Mesendoderm (in vitro differentiated cells): ENCODE data around the gene IRS2.

Experiments used
- DNase-seq: peaks from one replicate; pipeline ENCODE4 v3.0.0; 2013
- H2AK5ac ChIP-seq: 2 replicates; pipeline ENCODE4 v1.6.1; 2013; ENCODE audit warnings: low read length, inconsistent platforms
- H2BK120ac ChIP-seq: 2 replicates; pipeline ENCODE4 v1.6.1; 2013; ENCODE audit warnings: low read depth, mild to moderate bottlenecking, low read length, moderate library complexity, mixed read lengths
- H2BK15ac ChIP-seq: replicated peaks from 2 replicates; pipeline ENCODE4 v1.6.1; 2013; ENCODE audit warnings: low read depth, mild to moderate bottlenecking, moderate library complexity
- H2BK5ac ChIP-seq: 2 replicates; pipeline ENCODE4 v1.6.1; 2013; ENCODE audit warnings: low read length, inconsistent platforms
- H3K18ac ChIP-seq: 2 replicates; pipeline ENCODE4 v1.6.1; 2013; ENCODE audit warnings: mild to moderate bottlenecking, low read length, mixed read lengths
- H3K23ac ChIP-seq: one replicate; pipeline ENCODE4 v1.6.1; 2013; ENCODE audit warnings: low read length
- H3K27ac ChIP-seq: 2 replicates; pipeline ENCODE4 v1.5.1; 2013; ENCODE audit warnings: low read depth, mild to moderate bottlenecking, inconsistent platforms, low read length, moderate library complexity
- H3K27me3 ChIP-seq: 2 replicates; pipeline ENCODE4 v1.6.1; 2013; ENCODE audit warnings: low read length, control low read depth, mild to moderate bottlenecking, inconsistent platforms; ENCODE audit not compliant: insufficient read depth, poor library complexity
- H3K36me3 ChIP-seq: 2 replicates; pipeline ENCODE4 v1.6.1; 2013; ENCODE audit warnings: low read length, inconsistent platforms; ENCODE audit not compliant: control insufficient read depth, insufficient read depth
- H3K4ac ChIP-seq: one replicate; pipeline ENCODE4 v1.6.1; 2013; ENCODE audit warnings: low read depth, mild to moderate bottlenecking, low read length, moderate library complexity
- H3K4me1 ChIP-seq: 2 replicates; pipeline ENCODE4 v1.6.1; 2013; ENCODE audit warnings: low read depth, low read length, inconsistent platforms; ENCODE audit not compliant: control insufficient read depth
- H3K4me2 ChIP-seq: 2 replicates; pipeline ENCODE4 v1.6.1; 2013; ENCODE audit warnings: low read length
- H3K4me3 ChIP-seq: 2 replicates; pipeline ENCODE4 v1.5.1; 2013; ENCODE audit warnings: mild to moderate bottlenecking, low read length
- H3K56ac ChIP-seq: one replicate; pipeline ENCODE4 v1.6.1; 2013; ENCODE audit warnings: low read length
- H3K79me1 ChIP-seq: 2 replicates; pipeline ENCODE4 v1.6.1; 2013; ENCODE audit warnings: low read length, inconsistent platforms
- H3K79me2 ChIP-seq: 2 replicates; pipeline ENCODE4 v1.6.1; 2013; ENCODE audit warnings: mild to moderate bottlenecking, low read length; ENCODE audit not compliant: control insufficient read depth, insufficient read depth
- H3K9ac ChIP-seq: 2 replicates; pipeline ENCODE4 v1.6.1; 2013; ENCODE audit warnings: low read length, inconsistent platforms
- H4K5ac ChIP-seq: one replicate; pipeline ENCODE4 v1.6.1; 2013; ENCODE audit warnings: low read length
- H4K8ac ChIP-seq: one replicate; pipeline ENCODE4 v1.6.1; 2013; ENCODE audit warnings: low read depth, mild to moderate bottlenecking, control low read depth, low read length, moderate library complexity
- WGBS: extraction: QIAGEN DNeasy Blood & Tissue Kit; methylation state at CpG from one replicate; pipeline ENCODE4 v1.1.7; 2013; ENCODE audit warnings: low lambda C conversion rate, missing lambda C conversion rate; ENCODE audit not compliant: insufficient coverage; ENCODE audit errors: extremely low coverage; 5-methylcytosine and 5-hydroxymethylcytosine counted together

The IRS2 gene

DNA sequence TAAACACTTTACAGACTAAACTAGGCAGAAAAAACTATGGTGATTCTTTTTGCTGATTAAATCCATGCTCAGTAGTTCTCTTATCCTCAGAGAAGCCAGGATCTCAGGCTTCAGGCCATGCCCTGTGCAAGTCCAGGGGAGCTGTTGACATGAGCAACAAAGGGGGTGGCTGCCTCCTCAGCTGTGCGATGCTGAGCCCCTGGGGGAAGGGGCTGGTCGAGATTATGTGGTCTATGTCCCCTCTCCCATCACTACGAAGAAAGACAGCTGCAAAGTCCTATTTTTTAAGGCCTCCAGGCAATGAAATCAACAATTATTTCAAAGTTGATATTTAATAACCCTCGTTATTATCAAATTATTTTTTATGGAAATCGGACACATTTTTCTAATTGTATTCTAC is 37.0 kb downstream of the IRS2 start:
- Histone ChIP-seq H3K4me1 (peaks cover 3% of the 10 kb centered on the region), H4K5ac (no peak overlapping the region), H3K18ac (no peak overlapping the region), H2BK5ac (no peak overlapping the region), H3K79me1 (no peaks in the 10 kb centered on the region), H2BK15ac (no peak overlapping the region), H3K4me2 (no peak overlapping the region), H3K4me3 (no peak overlapping the region), H3K27ac (no peak overlapping the region), H2AK5ac (no peak overlapping the region), H2BK120ac (no peak overlapping the region), H3K23ac (no peak overlapping the region), H3K27me3 (no peaks in the 10 kb centered on the region), H3K4ac (no peak overlapping the region), H3K9ac (no peak overlapping the region), H3K79me2 (no peaks in the 10 kb centered on the region), H4K8ac (no peak overlapping the region), H3K36me3 (no peaks in the 10 kb centered on the region), H3K56ac (no peak overlapping the region)
- DNase-seq, result no peak
- WGBS, result no CpG with 5 or more reads among the region's 5 CpGs

DNA sequence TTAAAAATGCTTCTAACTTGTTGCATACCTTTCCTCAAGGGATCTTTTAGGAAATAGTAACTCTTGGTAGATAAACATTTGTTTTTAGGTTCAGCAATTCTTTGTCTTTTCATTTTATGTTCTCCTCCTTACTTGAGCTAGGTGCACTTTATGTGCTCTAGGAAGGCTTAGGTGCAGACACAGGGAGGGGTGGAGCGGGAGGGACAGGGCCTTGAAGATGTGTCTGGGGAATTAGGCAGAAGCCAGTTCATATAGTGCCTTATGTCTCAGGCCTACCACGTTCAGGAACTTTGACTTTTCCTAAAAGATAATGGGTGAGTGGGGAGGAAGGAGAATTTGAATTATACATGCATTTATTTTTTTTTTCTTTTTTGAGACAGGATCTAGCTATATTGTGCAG is 37.7 kb downstream of the IRS2 start:
- H3K4me2 ChIP-seq, result no peak overlapping the region
- no peak overlapping the region for H2BK15ac ChIP-seq
- H3K27ac ChIP-seq, result no peak overlapping the region
- no peak overlapping the region for H3K4ac ChIP-seq
- H2BK120ac ChIP-seq, result no peak overlapping the region
- peaks cover 3% of the 10 kb centered on the region for H3K4me1 ChIP-seq
- no CpG with 5 or more reads among the region's 2 CpGs for WGBS
- no peak overlapping the region for H3K56ac ChIP-seq
- H2BK5ac ChIP-seq, result no peak overlapping the region
- no peak overlapping the region for H4K5ac ChIP-seq
- H3K79me2 ChIP-seq, result no peaks in the 10 kb centered on the region
- no peaks in the 10 kb centered on the region for H3K36me3 ChIP-seq
- H3K23ac ChIP-seq, result no peak overlapping the region
- no peaks in the 10 kb centered on the region for H3K79me1 ChIP-seq
- no peak overlapping the region for H3K9ac ChIP-seq
- no peak overlapping the region for H2AK5ac ChIP-seq
- no peaks in the 10 kb centered on the region for H3K27me3 ChIP-seq
- H3K18ac ChIP-seq, result no peak overlapping the region
- no peak for DNase-seq
- H3K4me3 ChIP-seq, result no peak overlapping the region
- no peak overlapping the region for H4K8ac ChIP-seq

DNA sequence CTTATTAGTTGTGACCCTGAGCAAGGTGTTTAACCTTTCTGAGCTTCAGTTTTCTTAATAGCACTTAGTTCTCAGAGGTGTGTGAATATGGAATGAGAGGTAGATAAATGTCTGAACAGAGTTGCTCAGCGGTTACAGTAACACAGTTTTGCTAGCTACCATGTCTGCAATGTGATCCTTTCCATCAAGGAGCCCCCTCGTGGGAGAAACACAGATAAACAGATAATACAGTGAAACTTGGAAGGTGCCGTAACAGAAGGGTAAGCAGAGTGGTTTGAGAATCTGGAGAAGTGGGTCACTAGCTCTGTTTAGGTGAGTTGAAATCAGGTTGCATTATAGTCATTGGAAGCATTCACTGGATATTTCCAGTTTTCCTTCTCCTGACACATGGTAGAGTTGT is 38.9 kb downstream of the IRS2 start:
- Histone ChIP-seq H3K23ac (no peak overlapping the region), H3K27me3 (no peaks in the 10 kb centered on the region), H3K56ac (no peak overlapping the region), H4K5ac (no peak overlapping the region), H3K4me3 (no peak overlapping the region), H2BK5ac (no peak overlapping the region), H3K4ac (no peak overlapping the region), H3K4me2 (no peak overlapping the region), H3K27ac (no peak overlapping the region), H3K9ac (no peak overlapping the region), H2BK120ac (no peak overlapping the region), H3K36me3 (no peaks in the 10 kb centered on the region), H3K4me1 (peaks cover 3% of the 10 kb centered on the region), H3K79me1 (no peaks in the 10 kb centered on the region), H3K18ac (no peak overlapping the region), H4K8ac (no peak overlapping the region), H3K79me2 (no peaks in the 10 kb centered on the region), H2BK15ac (no peak overlapping the region), H2AK5ac (no peak overlapping the region)
- DNase-seq, result no peak
- WGBS, result no CpG with 5 or more reads among the region's 3 CpGs

DNA sequence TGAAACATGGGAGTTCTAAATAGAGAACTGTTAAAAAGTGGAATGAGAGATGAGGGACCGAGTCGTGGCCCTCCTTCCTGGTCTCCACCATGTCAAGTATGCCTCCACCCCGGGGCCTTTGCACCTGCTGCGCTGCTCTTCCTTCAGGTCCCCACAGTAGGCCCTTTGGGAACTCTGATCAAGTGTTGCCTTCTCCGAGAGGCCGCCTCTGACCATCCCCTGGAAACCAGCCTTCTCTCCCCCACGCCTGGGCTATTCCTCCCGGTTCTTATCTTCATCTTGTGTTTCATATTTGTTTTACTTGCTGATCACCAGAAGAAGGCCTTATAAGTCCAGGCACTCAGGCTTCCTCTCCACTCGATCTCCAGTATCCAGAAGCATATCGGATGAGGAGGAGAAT is 40.0 kb downstream of the IRS2 start:
- Histone ChIP-seq H3K56ac (no peak overlapping the region), H3K27ac (no peak overlapping the region), H2BK15ac (no peak overlapping the region), H4K8ac (no peak overlapping the region), H2BK120ac (no peak overlapping the region), H2AK5ac (no peak overlapping the region), H3K9ac (no peak overlapping the region), H3K4ac (no peak overlapping the region), H3K27me3 (no peaks in the 10 kb centered on the region), H3K4me3 (no peak overlapping the region), H3K79me2 (no peaks in the 10 kb centered on the region), H3K4me2 (no peak overlapping the region), H3K4me1 (peaks cover 3% of the 10 kb centered on the region), H4K5ac (no peak overlapping the region), H3K79me1 (no peaks in the 10 kb centered on the region), H3K36me3 (no peaks in the 10 kb centered on the region), H2BK5ac (no peak overlapping the region), H3K23ac (no peak overlapping the region), H3K18ac (no peak overlapping the region)
- WGBS, result no CpG with 5 or more reads among the region's 10 CpGs
- no peak for DNase-seq

DNA sequence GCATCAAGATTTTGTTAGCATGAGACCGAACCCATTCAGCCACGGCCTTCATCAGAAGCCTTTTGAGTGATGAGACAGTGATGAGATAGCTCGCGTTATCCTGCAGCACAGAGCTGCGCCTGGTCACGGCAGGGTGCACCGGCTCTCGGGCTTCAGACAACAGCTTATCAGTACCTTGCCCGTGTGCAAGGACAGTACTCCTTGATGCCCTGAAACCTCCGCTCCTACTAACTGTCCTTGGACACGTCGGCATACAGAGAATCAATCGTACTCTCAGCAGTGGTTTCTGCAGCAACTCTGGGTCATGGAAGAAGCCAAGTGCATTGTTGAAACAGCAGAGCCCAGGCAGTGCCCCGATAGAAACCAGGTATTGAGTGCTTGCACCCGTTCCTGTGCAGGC is 40.7 kb downstream of the IRS2 start:
- Histone ChIP-seq H3K4me2 (no peak overlapping the region), H4K5ac (no peak overlapping the region), H3K27ac (no peak overlapping the region), H4K8ac (no peak overlapping the region), H2BK120ac (no peak overlapping the region), H2AK5ac (no peak overlapping the region), H3K9ac (no peak overlapping the region), H3K79me2 (no peaks in the 10 kb centered on the region), H3K4me1 (peaks cover 3% of the 10 kb centered on the region), H3K4ac (no peak overlapping the region), H3K23ac (peak overlapping the region; percentile 76), H3K4me3 (no peak overlapping the region), H3K27me3 (no peaks in the 10 kb centered on the region), H3K18ac (no peak overlapping the region), H3K79me1 (no peaks in the 10 kb centered on the region), H2BK15ac (no peak overlapping the region), H3K56ac (no peak overlapping the region), H2BK5ac (no peak overlapping the region), H3K36me3 (no peaks in the 10 kb centered on the region)
- WGBS, result no CpG with 5 or more reads among the region's 15 CpGs
- peak; percentile 34 for DNase-seq

DNA sequence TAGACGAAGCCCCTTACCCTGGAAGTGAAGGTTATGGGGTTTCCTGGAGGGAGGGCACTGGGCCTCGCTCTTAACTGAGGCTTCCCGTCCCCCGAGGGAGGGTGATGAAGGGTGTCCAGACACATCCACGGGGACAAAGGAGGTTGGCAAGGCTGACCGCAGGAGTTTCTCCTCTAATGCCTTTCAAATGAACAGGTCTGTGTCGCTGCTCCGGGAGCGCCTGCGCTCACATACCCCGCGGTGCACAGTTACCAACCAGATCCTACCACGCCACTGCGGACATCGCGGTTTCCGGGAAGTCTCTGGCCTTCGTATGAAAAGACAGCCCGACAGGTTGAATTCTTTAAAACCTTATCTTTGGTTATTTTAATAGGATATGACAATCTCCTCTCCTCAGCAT is 41.3 kb downstream of the IRS2 start:
- DNase-seq, result no peak
- H3K4ac ChIP-seq, result no peak overlapping the region
- no peak overlapping the region for H3K4me2 ChIP-seq
- H3K23ac ChIP-seq, result no peak overlapping the region
- H4K5ac ChIP-seq, result no peak overlapping the region
- H2AK5ac ChIP-seq, result no peak overlapping the region
- no peaks in the 10 kb centered on the region for H3K79me1 ChIP-seq
- no peak overlapping the region for H3K9ac ChIP-seq
- H2BK120ac ChIP-seq, result no peak overlapping the region
- H3K18ac ChIP-seq, result no peak overlapping the region
- H3K27me3 ChIP-seq, result no peaks in the 10 kb centered on the region
- no peak overlapping the region for H3K27ac ChIP-seq
- no peak overlapping the region for H2BK5ac ChIP-seq
- peak overlapping the region; percentile 25 for H3K56ac ChIP-seq
- no peaks in the 10 kb centered on the region for H3K79me2 ChIP-seq
- no peak overlapping the region for H3K4me3 ChIP-seq
- no peak overlapping the region for H2BK15ac ChIP-seq
- no peaks in the 10 kb centered on the region for H3K36me3 ChIP-seq
- no peaks in the 10 kb centered on the region for H3K4me1 ChIP-seq
- H4K8ac ChIP-seq, result no peak overlapping the region
- WGBS, result no CpG with 5 or more reads among the region's 19 CpGs
